Immature natural killer cell (primary cell): Measurements from ENCODE around the gene TTC16. TPM values are rescaled to one million over a fixed set of nuclear protein-coding genes. Genes with fewer than 3 reads are reported as not detected.

Experiments used
- DNase-seq, 3 donors: peaks; one replicate each; pipeline ENCODE4 v3.0.0; 2022; ENCODE audit warnings: mixed read lengths in 1 of 3
- H3K27ac Mint-ChIP-seq, 6 donors: one replicate each; pipeline ENCODE4 v1.8.0; 2020; ENCODE audit warnings: mixed read lengths in 6 of 6, mild to moderate bottlenecking in 5 of 6, inconsistent platforms in 4 of 6, moderate library complexity in 3 of 6
- H3K27me3 Mint-ChIP-seq, 3 donors: one replicate each; pipeline ENCODE4 v1.8.0; 2020 to 2021; ENCODE audit warnings: low read depth in 3 of 3, mild to moderate bottlenecking in 3 of 3, mixed read lengths in 3 of 3, moderate library complexity in 3 of 3, inconsistent platforms in 1 of 3
- H3K36me3 Mint-ChIP-seq, 3 donors: one replicate each; pipeline ENCODE4 v1.8.0; 2020; ENCODE audit warnings: mixed read lengths in 3 of 3, inconsistent platforms in 2 of 3, mild to moderate bottlenecking in 2 of 3
- H3K4me1 Mint-ChIP-seq, 2 donors: one replicate each; pipeline ENCODE4 v1.8.0; 2020; ENCODE audit warnings: inconsistent platforms in 2 of 2, mild to moderate bottlenecking in 2 of 2, mixed read lengths in 2 of 2, moderate library complexity in 1 of 2
- H3K4me3 Mint-ChIP-seq, 5 donors: one replicate each; pipeline ENCODE4 v1.8.0; 2020; ENCODE audit warnings: mild to moderate bottlenecking in 5 of 5, mixed read lengths in 5 of 5, inconsistent platforms in 3 of 5, moderate library complexity in 3 of 5
- H3K9me3 Mint-ChIP-seq, 6 donors: one replicate each; pipeline ENCODE4 v1.8.0; 2020; ENCODE audit warnings: mild to moderate bottlenecking in 6 of 6, mixed read lengths in 6 of 6, inconsistent platforms in 4 of 6, moderate library complexity in 3 of 6
- polyA plus RNA-seq, 3 donors: library from polyadenylated mRNA; unstranded; fragments of 300-500 nt; fragmentation: Illumina TruSeq; gene quantifications; one replicate each; pipeline ENCODE4 v1.2.3, GENCODE V29; 2021

Gene TTC16
- polyA plus RNA-seq, 3 donors from 2014 or later, result 1.3 to 2.4 TPM; not detected in 1

GRCh38 chr9:127762111-127762676 is 46.3 kb downstream of the TTC16 start:
- DNase-seq, result no peak
- no peaks in the 10 kb centered on the region for H3K27me3 Mint-ChIP-seq
- H3K9me3 Mint-ChIP-seq, result no peaks in the 10 kb centered on the region
- peak overlapping the region in 1 of 5 donors; percentile 16 for H3K4me3 Mint-ChIP-seq
- peak overlapping the region; percentile 57 to 94 (median 79) for H3K27ac Mint-ChIP-seq
- peaks cover 7 to 35% (median 7%) of the 10 kb centered on the region in 3 donors for H3K36me3 Mint-ChIP-seq
- peaks cover 55 to 61% of the 10 kb centered on the region in 2 donors for H3K4me1 Mint-ChIP-seq

- no peaks in the 10 kb centered on the region for H3K9me3 Mint-ChIP-seq
- peak overlapping the region; percentile 69 to 96 (median 88) for H3K27ac Mint-ChIP-seq
- peaks cover 68 to 73% of the 10 kb centered on the region in 2 donors for H3K4me1 Mint-ChIP-seq
- H3K27me3 Mint-ChIP-seq, result peaks cover 0 to 1% (median 0%) of the 10 kb centered on the region in 3 donors
- peak overlapping the region in 1 of 5 donors; percentile 59 for H3K4me3 Mint-ChIP-seq
- DNase-seq, result peak; percentile 38 to 48 (median 42)
- H3K36me3 Mint-ChIP-seq, result peaks cover 10 to 38% (median 11%) of the 10 kb centered on the region in 3 donors
Observed at GRCh38 chr9:127763918-127764384, 48.1 kb downstream of the TTC16 start.

GRCh38 chr9:127765418-127765817 is 49.5 kb downstream of the TTC16 start:
- no peaks in the 10 kb centered on the region for H3K9me3 Mint-ChIP-seq
- DNase-seq, result no peak
- H3K27ac Mint-ChIP-seq, result peak overlapping the region; percentile 69 to 94 (median 88)
- H3K4me1 Mint-ChIP-seq, result peaks cover 82 to 86% of the 10 kb centered on the region in 2 donors
- H3K4me3 Mint-ChIP-seq, result no peak overlapping the region
- H3K36me3 Mint-ChIP-seq, result peaks cover 11 to 40% (median 12%) of the 10 kb centered on the region in 3 donors
- peaks cover 0 to 1% (median 0%) of the 10 kb centered on the region in 3 donors for H3K27me3 Mint-ChIP-seq

GRCh38 chr9:127767410-127767809 is 51.5 kb downstream of the TTC16 start:
- Mint-ChIP-seq H3K36me3 (peaks cover 11 to 40% (median 12%) of the 10 kb centered on the region in 3 donors), H3K4me3 (peak overlapping the region; percentile 46 to 84 (median 64)), H3K27me3 (peaks cover 0 to 7% (median 0%) of the 10 kb centered on the region in 3 donors), H3K27ac (peak overlapping the region; percentile 69 to 96 (median 92)), H3K9me3 (no peaks in the 10 kb centered on the region), H3K4me1 (peaks cover 92% of the 10 kb centered on the region in 2 donors)
- no peak for DNase-seq

GRCh38 chr9:127767909-127768331 is 52.0 kb downstream of the TTC16 start:
- H3K36me3 Mint-ChIP-seq, result peaks cover 11 to 40% (median 13%) of the 10 kb centered on the region in 3 donors
- peaks cover 0 to 7% (median 0%) of the 10 kb centered on the region in 3 donors for H3K27me3 Mint-ChIP-seq
- H3K4me1 Mint-ChIP-seq, result peaks cover 87 to 88% of the 10 kb centered on the region in 2 donors
- no peak for DNase-seq
- peak overlapping the region in 3 of 5 donors; percentile 33 to 64 (median 46) for H3K4me3 Mint-ChIP-seq
- peak overlapping the region; percentile 89 to 98 (median 96) for H3K27ac Mint-ChIP-seq
- no peaks in the 10 kb centered on the region for H3K9me3 Mint-ChIP-seq

GRCh38 chr9:127768698-127769097 is 52.8 kb downstream of the TTC16 start:
- Mint-ChIP-seq H3K9me3 (no peaks in the 10 kb centered on the region), H3K27me3 (peaks cover 0 to 7% (median 0%) of the 10 kb centered on the region in 3 donors), H3K36me3 (peaks cover 11 to 36% (median 16%) of the 10 kb centered on the region in 3 donors), H3K4me1 (peaks cover 79 to 83% of the 10 kb centered on the region in 2 donors), H3K4me3 (peak overlapping the region; percentile 38 to 86 (median 60)), H3K27ac (peak overlapping the region; percentile 76 to 98 (median 95))
- no peak for DNase-seq

- Mint-ChIP-seq H3K36me3 (peaks cover 11 to 36% (median 18%) of the 10 kb centered on the region in 3 donors), H3K4me1 (peaks cover 78 to 82% of the 10 kb centered on the region in 2 donors), H3K4me3 (peak overlapping the region; percentile 38 to 86 (median 60))
Observed at GRCh38 chr9:127769101-127769500, 53.2 kb downstream of the TTC16 start.

GRCh38 chr9:127769929-127770582 is 54.2 kb downstream of the TTC16 start:
- H3K4me3 Mint-ChIP-seq, result peak overlapping the region; percentile 86 to 91 (median 89)
- DNase-seq, result no peak
- peaks cover 10 to 35% (median 20%) of the 10 kb centered on the region in 3 donors for H3K36me3 Mint-ChIP-seq
- peaks cover 0 to 7% (median 0%) of the 10 kb centered on the region in 3 donors for H3K27me3 Mint-ChIP-seq
- H3K4me1 Mint-ChIP-seq, result peaks cover 76 to 80% of the 10 kb centered on the region in 2 donors
- H3K9me3 Mint-ChIP-seq, result no peaks in the 10 kb centered on the region
- peak overlapping the region; percentile 94 to 98 (median 97) for H3K27ac Mint-ChIP-seq

More at GRCh38 chr9:127769101-127769500, 53.2 kb downstream of the TTC16 start:
- Mint-ChIP-seq H3K9me3 (no peaks in the 10 kb centered on the region), H3K27ac (peak overlapping the region; percentile 76 to 98 (median 95)), H3K27me3 (peaks cover 0 to 7% (median 0%) of the 10 kb centered on the region in 3 donors)
- DNase-seq, result no peak

- DNase-seq, result no peak
- Mint-ChIP-seq H3K27me3 (peaks cover 0 to 7% (median 0%) of the 10 kb centered on the region in 3 donors), H3K4me1 (peaks cover 72 to 78% of the 10 kb centered on the region in 2 donors), H3K9me3 (no peaks in the 10 kb centered on the region), H3K4me3 (peak overlapping the region; percentile 86 to 91 (median 89)), H3K27ac (peak overlapping the region; percentile 94 to 98 (median 97)), H3K36me3 (peaks cover 5 to 31% (median 15%) of the 10 kb centered on the region in 3 donors)
Observed at GRCh38 chr9:127770583-127770904, 54.7 kb downstream of the TTC16 start.

- peaks cover 67 to 76% of the 10 kb centered on the region in 2 donors for H3K4me1 Mint-ChIP-seq
Observed at GRCh38 chr9:127770905-127771569, 55.2 kb downstream of the TTC16 start.

GRCh38 chr9:127771570-127772189 is 55.8 kb downstream of the TTC16 start:
- Mint-ChIP-seq H3K27ac (peak overlapping the region; percentile 94 to 98 (median 97)), H3K9me3 (no peaks in the 10 kb centered on the region)

More at GRCh38 chr9:127770905-127771569, 55.2 kb downstream of the TTC16 start:
- peaks cover 0 to 7% (median 0%) of the 10 kb centered on the region in 3 donors for H3K27me3 Mint-ChIP-seq
- peak overlapping the region; percentile 86 to 91 (median 89) for H3K4me3 Mint-ChIP-seq
- H3K27ac Mint-ChIP-seq, result peak overlapping the region; percentile 94 to 98 (median 97)
- H3K9me3 Mint-ChIP-seq, result no peaks in the 10 kb centered on the region
- DNase-seq, result peak; percentile 91 to 92 (median 92)
- H3K36me3 Mint-ChIP-seq, result peaks cover 5 to 26% (median 13%) of the 10 kb centered on the region in 3 donors

GRCh38 chr9:127772603-127773002 is 56.7 kb downstream of the TTC16 start:
- H3K9me3 Mint-ChIP-seq, result no peaks in the 10 kb centered on the region
- H3K36me3 Mint-ChIP-seq, result peaks cover 3 to 18% (median 15%) of the 10 kb centered on the region in 3 donors
- H3K4me3 Mint-ChIP-seq, result peak overlapping the region in 2 of 5 donors; percentile 18 to 20
- peaks cover 63 to 76% of the 10 kb centered on the region in 2 donors for H3K4me1 Mint-ChIP-seq
- peaks cover 2 to 10% (median 6%) of the 10 kb centered on the region in 3 donors for H3K27me3 Mint-ChIP-seq
- DNase-seq, result no peak
- H3K27ac Mint-ChIP-seq, result peak overlapping the region in 5 of 6 donors; percentile 28 to 98 (median 94)

More at GRCh38 chr9:127771570-127772189, 55.8 kb downstream of the TTC16 start:
- H3K4me3 Mint-ChIP-seq, result peak overlapping the region; percentile 86 to 91 (median 89)
- peaks cover 67 to 77% of the 10 kb centered on the region in 2 donors for H3K4me1 Mint-ChIP-seq
- no peak for DNase-seq
- peaks cover 5 to 21% (median 13%) of the 10 kb centered on the region in 3 donors for H3K36me3 Mint-ChIP-seq
- peaks cover 0 to 9% (median 2%) of the 10 kb centered on the region in 3 donors for H3K27me3 Mint-ChIP-seq

- DNase-seq, result no peak
- Mint-ChIP-seq H3K36me3 (peaks cover 5 to 19% (median 17%) of the 10 kb centered on the region in 3 donors), H3K27me3 (peaks cover 2 to 9% (median 7%) of the 10 kb centered on the region in 3 donors), H3K27ac (peak overlapping the region; percentile 27 to 94 (median 58)), H3K4me1 (peaks cover 63 to 72% of the 10 kb centered on the region in 2 donors), H3K9me3 (no peaks in the 10 kb centered on the region), H3K4me3 (peak overlapping the region in 1 of 5 donors; percentile 43)
Observed at GRCh38 chr9:127773272-127773671, 57.4 kb downstream of the TTC16 start.
